A549 (cell line): Measurements from ENCODE around the gene GALR1. TPM values are rescaled to one million over a fixed set of nuclear protein-coding genes. Genes with fewer than 3 reads are reported as not detected.

Source experiments
- ATAC-seq, 2 experiments: fragments of 200-7000 bp in 1 of 2; fragments of >200 bp in 1 of 2; cut with Nextera tagmentation in 1 of 2; cut with Tn5 transposase in 1 of 2; 3 replicates each; pipeline versions ENCODE4 v1.8.0 to v1.9.1; 2018 to 2020; ENCODE audit warnings: mild to moderate bottlenecking in 1 of 2, moderate library complexity in 1 of 2
- CTCF ChIA-PET: fragments of 300-600 bp; sonication (Branson Sonifier 250); formaldehyde crosslinking; extraction: SDS; loops from one replicate; lab custom pipeline; 2021; ENCODE audit warnings: antibody characterized with exemption, inconsistent platforms; lab: Yijun Ruan, JAX
- POLR2A ChIA-PET: fragments of 350-600 bp; formaldehyde crosslinking; extraction: SDS; loops from one replicate; lab custom pipeline; 2021; ENCODE audit warnings: antibody characterized with exemption, inconsistent platforms; lab: Yijun Ruan, JAX
- DNase-seq, 2 experiments: peaks; one replicate each; pipeline versions ENCODE4 v3.0.0 to v3.0.0-alpha.2; 2011 to 2016; ENCODE audit warnings: low read depth in 1 of 2, low spot score in 1 of 2
- FAIRE-seq: peaks from 2 replicates; lab custom pipeline; 2011; peaks lifted over from hg19 to GRCh38; lab: Jason Lieb, UNC
- H3K27ac ChIP-seq, 2 experiments: fragments of >200 bp; sonication (Bioruptor Twin); formaldehyde crosslinking; 3 replicates each; pipeline ENCODE4 v1.5.1; 2016 to 2017
- H3K4me1 ChIP-seq: fragments of >200 bp; sonication (Bioruptor Twin); formaldehyde crosslinking; 3 replicates; pipeline ENCODE4 v1.6.1; 2016
- H3K4me2 ChIP-seq: fragments of >200 bp; sonication (Bioruptor Twin); formaldehyde crosslinking; 3 replicates; pipeline ENCODE4 v1.6.1; 2016
- H3K4me3 ChIP-seq: fragments of >200 bp; sonication (Bioruptor Twin); formaldehyde crosslinking; 3 replicates; pipeline ENCODE4 v1.5.1; 2016
- H3K9me3 ChIP-seq: fragments of >200 bp; sonication (Bioruptor Twin); formaldehyde crosslinking; 3 replicates; pipeline ENCODE4 v1.6.1; 2016
- CBX8 ChIP-seq: fragments of 200-600 bp; sonication (generic); IDR thresholded peaks from 2 replicates; pipeline ENCODE4 v1.6.1; 2016
- CHD4 ChIP-seq: fragments of 200-600 bp; sonication (generic); IDR thresholded peaks from 2 replicates; pipeline ENCODE4 v1.6.1; 2016; ENCODE audit warnings: antibody characterized with exemption, mild to moderate bottlenecking, borderline replicate concordance
- CTCF ChIP-seq: fragments of >200 bp; sonication (Bioruptor Twin); formaldehyde crosslinking; IDR thresholded peaks from 3 replicates; pipeline ENCODE4 v1.5.1; 2016
- ESRRA ChIP-seq: fragments of 150-350 bp; IDR thresholded peaks from 2 replicates; pipeline ENCODE4 v1.6.1; 2014; ENCODE audit warnings: mild to moderate bottlenecking, low read length, borderline replicate concordance
- FOSB ChIP-seq: fragments of 250-450 bp; sonication (Bioruptor Pico); IDR thresholded peaks from 2 replicates; pipeline ENCODE4 v1.5.0; 2020; ENCODE audit warnings: mild to moderate bottlenecking, moderate library complexity
- FOXS1 ChIP-seq: fragments of 250-450 bp; sonication (Bioruptor Pico); IDR thresholded peaks from 2 replicates; pipeline ENCODE4 v1.5.0; 2020; ENCODE audit warnings: mild to moderate bottlenecking, moderate library complexity
- HDAC2 ChIP-seq: fragments of 200-600 bp; sonication (generic); IDR thresholded peaks from 2 replicates; pipeline ENCODE4 v1.6.1; 2016
- HES2 ChIP-seq: fragments of >200 bp; sonication (Bioruptor Twin); formaldehyde crosslinking; IDR thresholded peaks from 2 replicates; pipeline ENCODE4 v1.6.1; 2016
- MAZ ChIP-seq: fragments of 150-350 bp; IDR thresholded peaks from 2 replicates; pipeline ENCODE4 v1.6.1; 2014; ENCODE audit warnings: antibody characterized with exemption, low read depth, low read length, borderline replicate concordance
- MYC ChIP-seq: IDR thresholded peaks from 2 replicates; pipeline ENCODE4 v1.6.1; 2012; ENCODE audit warnings: mild to moderate bottlenecking, inconsistent platforms, low read length, improper control_type of control experiment, borderline replicate concordance
- NFE2L2 ChIP-seq: fragments of 150-350 bp; conservative IDR thresholded peaks from 2 replicates; pipeline ENCODE4 v1.6.1; 2014; ENCODE audit warnings: low read length
- NPAS2 ChIP-seq: fragments of 250-450 bp; sonication (Bioruptor Pico); IDR thresholded peaks from 2 replicates; pipeline ENCODE4 v1.8.0; 2022; ENCODE audit warnings: mild to moderate bottlenecking, moderate library complexity, borderline replicate concordance
- PHF8 ChIP-seq: fragments of 200-600 bp; sonication (generic); IDR thresholded peaks from 2 replicates; pipeline ENCODE4 v1.6.1; 2016; ENCODE audit warnings: low read depth, mild to moderate bottlenecking, antibody characterized with exemption, moderate library complexity, borderline replicate concordance
- POLR2A ChIP-seq: IDR thresholded peaks from 2 replicates; pipeline ENCODE4 v1.6.1; 2012; ENCODE audit warnings: mild to moderate bottlenecking, low read length
- POLR2AphosphoS2 ChIP-seq: conservative IDR thresholded peaks from 2 replicates; pipeline ENCODE4 v1.6.1; 2012; ENCODE audit warnings: low read length, improper control_type of control experiment, inconsistent platforms
- RARB ChIP-seq: fragments of 250-450 bp; sonication (Bioruptor Pico); IDR thresholded peaks from 2 replicates; pipeline ENCODE4 v1.8.0; 2021; ENCODE audit warnings: mild to moderate bottlenecking, moderate library complexity
- RFX5 ChIP-seq: fragments of 450-650 bp; IDR thresholded peaks from 2 replicates; pipeline ENCODE4 v1.7.1; 2014; ENCODE audit warnings: antibody characterized with exemption, mild to moderate bottlenecking, moderate library complexity
- RNF2 ChIP-seq: fragments of 200-600 bp; sonication (generic); IDR thresholded peaks from 2 replicates; pipeline ENCODE4 v1.6.1; 2016; ENCODE audit warnings: low read depth, mild to moderate bottlenecking, antibody characterized with exemption, moderate library complexity, borderline replicate concordance
- SREBF2 ChIP-seq: fragments of 450-650 bp; IDR thresholded peaks from 2 replicates; pipeline ENCODE4 v1.6.1; 2014; ENCODE audit warnings: mild to moderate bottlenecking, moderate library complexity
- TFCP2L1 ChIP-seq: fragments of 250-450 bp; sonication (Bioruptor Pico); IDR thresholded peaks from 2 replicates; pipeline ENCODE4 v1.5.0; 2021; ENCODE audit warnings: mild to moderate bottlenecking
- ZC3H11A ChIP-seq: fragments of 450-650 bp; IDR thresholded peaks from 2 replicates; pipeline ENCODE4 v1.6.1; 2014; ENCODE audit warnings: antibody characterized with exemption, mild to moderate bottlenecking
- ZFP36 ChIP-seq: fragments of 450-650 bp; IDR thresholded peaks from 2 replicates; pipeline ENCODE4 v1.6.1; 2014; ENCODE audit warnings: borderline replicate concordance; ENCODE audit not compliant: partially characterized antibody
- ZNF302 ChIP-seq: fragments of 250-450 bp; sonication (Bioruptor Pico); IDR thresholded peaks from 2 replicates; pipeline ENCODE4 v1.9.0; 2021; ENCODE audit warnings: inconsistent platforms, mild to moderate bottlenecking, moderate library complexity
- WGBS: methylation state at CpG from one replicate; pipeline ENCODE4 v1.1.6; 2017; ENCODE audit errors: missing lambda C conversion rate; 5-methylcytosine and 5-hydroxymethylcytosine counted together
- polyA plus RNA-seq, 4 experiments: library from polyadenylated mRNA; depleted of rRNA in 3 of 4; stranded (reverse); fragments of >200 nt; fragmentation: RNase III in 1 of 4; extraction: RNeasy Plus Mini Kit Qiagen cat#74134 plus additional on column Dnase treatment in 1 of 4; gene quantifications; 2 replicates in 3 of 4; 3 replicates in 1 of 4; pipeline ENCODE4 v1.2.3, GENCODE V29; 2011 to 2017
- TF ChIP-seq, protein P1 (sequence below): IDR thresholded peaks from 2 replicates; pipeline ENCODE4 v1.6.1; 2012; ENCODE audit warnings: low read depth, borderline replicate concordance

GALR1 gene
- polyA plus RNA-seq, 2 of the 4 experiments (the other 2 are of a cell fraction) = not detected

DNA sequence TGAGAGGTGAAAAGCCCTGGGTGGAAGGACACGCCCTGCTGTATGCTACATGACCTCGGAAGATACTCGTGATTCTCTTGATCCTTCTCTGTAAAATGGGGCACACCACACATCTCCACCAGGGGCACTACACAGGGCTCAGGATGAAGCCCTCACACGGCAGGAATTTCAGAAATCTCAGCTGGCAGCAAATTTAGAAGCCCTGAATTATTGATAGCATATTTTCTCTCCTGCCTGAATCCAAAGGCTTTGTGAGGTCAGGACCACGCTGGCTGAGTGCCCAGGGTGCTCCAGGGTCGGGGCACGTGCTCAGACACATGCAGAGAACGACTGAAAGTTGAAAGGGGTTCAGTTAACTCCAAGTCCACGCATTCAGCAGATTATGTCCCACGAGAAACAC is 42.1 kb upstream of the GALR1 start (continued):
- peak; percentile 39; the same call in 2 of the 3 replicates for TF ChIP-seq CTCF
- no peak for TF ChIP-seq MYC
- TF ChIP-seq ZC3H11A = no peak

- no peak overlapping the region for H3K4me3 ChIP-seq
- ChIA-PET CTCF (interaction anchor here (1.0 to 2.3 kb wide), 4 partner anchors 9 to 209 kb away, joined by 3 to 6 read pairs (median 4); no protein-coding TSS in a partner anchor), POLR2A (no interaction called here)
- TF ChIP-seq NPAS2 (CRISPR knock-in tag) = no peak
- TF ChIP-seq CBX8 = no peak
- TF ChIP-seq RARB (CRISPR knock-in tag) = no peak
- TF ChIP-seq PHF8 = no peak
- TF ChIP-seq, protein P1, sequence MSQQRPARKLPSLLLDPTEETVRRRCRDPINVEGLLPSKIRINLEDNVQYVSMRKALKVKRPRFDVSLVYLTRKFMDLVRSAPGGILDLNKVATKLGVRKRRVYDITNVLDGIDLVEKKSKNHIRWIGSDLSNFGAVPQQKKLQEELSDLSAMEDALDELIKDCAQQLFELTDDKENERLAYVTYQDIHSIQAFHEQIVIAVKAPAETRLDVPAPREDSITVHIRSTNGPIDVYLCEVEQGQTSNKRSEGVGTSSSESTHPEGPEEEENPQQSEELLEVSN = no peak
- no peak for TF ChIP-seq ZFP36
- TF ChIP-seq ZNF302 (CRISPR knock-in tag) = no peak
- no peak for TF ChIP-seq NFE2L2
- no peak for TF ChIP-seq SREBF2
- TF ChIP-seq MAZ = no peak
- no peak for TF ChIP-seq FOSB (CRISPR knock-in tag)
- 49% methylated on average over 4 of the region's 4 CpGs for WGBS
- H3K4me1 ChIP-seq = peaks cover 16% of the 10 kb centered on the region
- H3K4me2 ChIP-seq = peak overlapping the region; percentile 49
- no peaks in the 10 kb centered on the region for H3K9me3 ChIP-seq
- no peak for FAIRE-seq
- peak overlapping the region; percentile 45 to 52; a peak in 2 of 6 replicates for H3K27ac ChIP-seq
- no peak for DNase-seq
- no peak for ATAC-seq
Observed at GRCh38 chr18:77208964-77209363, 40.7 kb upstream of the GALR1 start.

DNA sequence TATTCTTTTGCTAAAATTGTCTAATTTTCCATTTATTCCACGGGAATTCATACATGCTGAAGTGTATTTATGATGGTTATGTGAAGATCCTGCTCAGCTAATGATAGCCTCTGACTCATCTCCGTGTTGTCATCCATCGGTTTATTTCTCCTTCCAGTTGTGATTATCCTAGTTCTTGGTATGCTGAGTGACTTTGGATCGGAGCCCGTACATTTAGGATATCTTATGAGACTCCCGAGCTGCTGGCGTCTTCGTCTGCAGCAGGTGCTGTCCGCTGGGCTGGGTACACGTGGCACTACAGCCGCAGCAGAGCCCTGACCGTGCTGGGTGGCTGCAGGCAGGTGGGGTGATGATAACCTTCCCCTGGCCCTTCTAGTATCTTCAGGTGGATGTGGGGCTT is 40.1 kb upstream of the GALR1 start:
- H3K4me2 ChIP-seq = no peak overlapping the region
- no peak for ATAC-seq
- POLR2A ChIA-PET = no interaction called here

More for the DNA sequence above, 40.1 kb upstream of the GALR1 start:
- FAIRE-seq (no peak), DNase-seq (no peak)
- Histone ChIP-seq H3K27ac (no peak overlapping the region), H3K4me1 (peaks cover 16% of the 10 kb centered on the region), H3K9me3 (no peaks in the 10 kb centered on the region), H3K4me3 (no peak overlapping the region)
- CTCF ChIA-PET = interaction anchor here (1.0 to 4.0 kb wide), 4 partner anchors 10 to 210 kb away, joined by 3 to 34 read pairs (median 15); no protein-coding TSS in a partner anchor
- 87% methylated on average over 12 of the region's 12 CpGs for WGBS
- no peak for TF ChIP-seq RNF2
- TF ChIP-seq MYC = no peak
- no peak for TF ChIP-seq ESRRA
- TF ChIP-seq POLR2AphosphoS2 = no peak
- no peak for TF ChIP-seq TFCP2L1
- no peak for TF ChIP-seq ZFP36
- no peak for TF ChIP-seq NPAS2 (CRISPR knock-in tag)
- TF ChIP-seq PHF8 = no peak
- no peak for TF ChIP-seq HES2
- TF ChIP-seq MAZ = no peak
- TF ChIP-seq RFX5 = no peak
- TF ChIP-seq HDAC2 = no peak
- TF ChIP-seq FOXS1 (CRISPR knock-in tag) = no peak
- no peak for TF ChIP-seq CHD4
- no peak for TF ChIP-seq POLR2A
